ENCODE results near the gene AKR1D1.

AKR1D1 gene

GRCh38 chr7:138076196-138076595 lies at the start of gene AKR1D1:
Gene AKR1D1 (plus strand): TSS chr7:138076459. CDS start chr7:138076519, 60 bp downstream.
- TF ChIP-seq CTBP1 (IDR thresholded peaks at IDR 0.05; ENCODE audit: borderline replicate concordance) (no peak), FOXK2 (IDR thresholded peaks at IDR 0.05) (no peak), FOXM1 (IDR thresholded peaks at IDR 0.05; ENCODE audit: borderline replicate concordance) (no peak), SUZ12 (IDR thresholded peaks at IDR 0.05) (no peak), TARDBP (IDR thresholded peaks at IDR 0.05) (no peak), PKNOX1 (IDR thresholded peaks at IDR 0.05) (no peak), HDGF (IDR thresholded peaks at IDR 0.05; ENCODE audit: borderline replicate concordance) (no peak), FOXA1 (IDR thresholded peaks at IDR 0.05) (no peak), SP1 (IDR thresholded peaks at IDR 0.05) (no peak), ARNT (IDR thresholded peaks at IDR 0.05) (no peak)
- ChIA-PET POLR2A (no interaction called here), CTCF (interaction anchor here (0.6 kb wide), 1 partner anchor 13 kb away, joined by 3 read pairs; no protein-coding TSS in a partner anchor)
- no peak for DNase-seq (ENCODE audit: extremely low spot score)

- ChIA-PET POLR2A (no interaction called here), CTCF (interaction anchor here (0.6 kb wide), 1 partner anchor 99 kb away, joined by 3 read pairs; no protein-coding TSS in a partner anchor)
- TF ChIP-seq PKNOX1 (IDR thresholded peaks at IDR 0.05) (no peak), NFRKB (IDR thresholded peaks at IDR 0.05) (no peak), HDGF (IDR thresholded peaks at IDR 0.05; ENCODE audit: borderline replicate concordance) (no peak), BHLHE40 (IDR thresholded peaks at IDR 0.05; ENCODE audit: borderline replicate concordance) (no peak), ELF4 (IDR thresholded peaks at IDR 0.05) (no peak), LEF1 (IDR thresholded peaks at IDR 0.05; ENCODE audit: borderline replicate concordance) (no peak), ARNT (IDR thresholded peaks at IDR 0.05) (no peak), FOXK2 (IDR thresholded peaks at IDR 0.05) (no peak)
- DNase-seq (ENCODE audit: extremely low spot score) = no peak
Measured at GRCh38 chr7:138027100-138027499, 49.2 kb upstream of the AKR1D1 start.

GRCh38 chr7:138029126-138029525 lies 47.1 kb upstream of the AKR1D1 start:
- DNase-seq (ENCODE audit: extremely low spot score) = no peak
- POLR2A ChIA-PET = no interaction called here
- CTCF ChIA-PET = no interaction called here
- TF ChIP-seq PKNOX1 (IDR thresholded peaks at IDR 0.05) (no peak), FOXM1 (IDR thresholded peaks at IDR 0.05; ENCODE audit: borderline replicate concordance) (no peak), ARNT (IDR thresholded peaks at IDR 0.05) (no peak), BHLHE40 (IDR thresholded peaks at IDR 0.05; ENCODE audit: borderline replicate concordance) (no peak), ZNF384 (IDR thresholded peaks at IDR 0.05) (no peak), TARDBP (IDR thresholded peaks at IDR 0.05) (no peak), FOXA1 (IDR thresholded peaks at IDR 0.05) (no peak), SP1 (IDR thresholded peaks at IDR 0.05) (no peak), LEF1 (IDR thresholded peaks at IDR 0.05; ENCODE audit: borderline replicate concordance) (no peak), ELF4 (IDR thresholded peaks at IDR 0.05) (no peak), L3MBTL2 (conservative IDR thresholded peaks at IDR 0.05) (no peak), SUZ12 (IDR thresholded peaks at IDR 0.05) (no peak)

- CTCF ChIA-PET = interaction anchor here (0.8 kb wide), 1 partner anchor 90 kb away, joined by 3 read pairs; no protein-coding TSS in a partner anchor
- POLR2A ChIA-PET = no interaction called here
- TF ChIP-seq ELF4 (IDR thresholded peaks at IDR 0.05) (no peak), L3MBTL2 (conservative IDR thresholded peaks at IDR 0.05) (no peak)
- no peak for DNase-seq (ENCODE audit: extremely low spot score)
Measured at GRCh38 chr7:138029941-138030340, 46.3 kb upstream of the AKR1D1 start.

- POLR2A ChIA-PET = no interaction called here
- CTCF ChIA-PET = interaction anchor here (0.6 to 1.5 kb wide), 4 partner anchors 22 to 433 kb away, joined by 3 to 4 read pairs (median 4); no protein-coding TSS in a partner anchor
- no peak for TF ChIP-seq ZNF384 (IDR thresholded peaks at IDR 0.05)
- TF ChIP-seq CTBP1 (IDR thresholded peaks at IDR 0.05; ENCODE audit: borderline replicate concordance) = no peak
- no peak for TF ChIP-seq L3MBTL2 (conservative IDR thresholded peaks at IDR 0.05)
- TF ChIP-seq SUZ12 (IDR thresholded peaks at IDR 0.05) = no peak
- DNase-seq (ENCODE audit: extremely low spot score) = no peak
Measured at GRCh38 chr7:138030679-138031351, 45.4 kb upstream of the AKR1D1 start.

- CTCF ChIA-PET = interaction anchor here (1.5 kb wide), 1 partner anchor 23 kb away, joined by 4 read pairs; no protein-coding TSS in a partner anchor
- TF ChIP-seq TARDBP (IDR thresholded peaks at IDR 0.05) (no peak), FOXK2 (IDR thresholded peaks at IDR 0.05) (no peak), PKNOX1 (IDR thresholded peaks at IDR 0.05) (no peak), ARNT (IDR thresholded peaks at IDR 0.05) (no peak), ELF4 (IDR thresholded peaks at IDR 0.05) (no peak), CTBP1 (IDR thresholded peaks at IDR 0.05; ENCODE audit: borderline replicate concordance) (no peak), FOXA1 (IDR thresholded peaks at IDR 0.05) (no peak), SUZ12 (IDR thresholded peaks at IDR 0.05) (no peak), SP1 (IDR thresholded peaks at IDR 0.05) (no peak), BHLHE40 (IDR thresholded peaks at IDR 0.05; ENCODE audit: borderline replicate concordance) (no peak), ZNF384 (IDR thresholded peaks at IDR 0.05) (no peak), FOXM1 (IDR thresholded peaks at IDR 0.05; ENCODE audit: borderline replicate concordance) (no peak), HDGF (IDR thresholded peaks at IDR 0.05; ENCODE audit: borderline replicate concordance) (no peak), LEF1 (IDR thresholded peaks at IDR 0.05; ENCODE audit: borderline replicate concordance) (no peak)
- POLR2A ChIA-PET = no interaction called here
- no peak for DNase-seq (ENCODE audit: extremely low spot score)
Measured at GRCh38 chr7:138032186-138032585, 44.1 kb upstream of the AKR1D1 start.
